Measurements from ENCODE around the gene CSMD2.

DNA sequence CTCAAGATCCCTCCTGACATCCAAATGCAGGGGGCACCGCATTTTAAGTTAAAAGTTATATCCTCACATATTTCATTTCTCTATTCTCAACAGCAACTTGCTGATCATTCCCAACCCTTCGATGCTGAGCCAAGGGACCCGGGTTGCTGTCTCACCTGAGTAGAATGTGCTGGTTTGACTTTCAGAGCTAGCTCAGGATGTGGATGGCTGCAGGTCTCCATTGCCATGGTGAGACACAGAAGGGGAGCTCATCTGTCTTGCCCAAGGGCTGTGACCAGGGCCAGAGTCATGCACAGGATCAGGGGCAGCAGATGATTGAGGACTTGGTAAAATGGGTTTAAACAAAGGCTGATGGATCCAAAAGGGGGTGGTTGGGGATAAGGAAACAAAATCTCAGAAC is 189.1 kb downstream of the CSMD2 start:
- TF ChIP-seq, protein P1, sequence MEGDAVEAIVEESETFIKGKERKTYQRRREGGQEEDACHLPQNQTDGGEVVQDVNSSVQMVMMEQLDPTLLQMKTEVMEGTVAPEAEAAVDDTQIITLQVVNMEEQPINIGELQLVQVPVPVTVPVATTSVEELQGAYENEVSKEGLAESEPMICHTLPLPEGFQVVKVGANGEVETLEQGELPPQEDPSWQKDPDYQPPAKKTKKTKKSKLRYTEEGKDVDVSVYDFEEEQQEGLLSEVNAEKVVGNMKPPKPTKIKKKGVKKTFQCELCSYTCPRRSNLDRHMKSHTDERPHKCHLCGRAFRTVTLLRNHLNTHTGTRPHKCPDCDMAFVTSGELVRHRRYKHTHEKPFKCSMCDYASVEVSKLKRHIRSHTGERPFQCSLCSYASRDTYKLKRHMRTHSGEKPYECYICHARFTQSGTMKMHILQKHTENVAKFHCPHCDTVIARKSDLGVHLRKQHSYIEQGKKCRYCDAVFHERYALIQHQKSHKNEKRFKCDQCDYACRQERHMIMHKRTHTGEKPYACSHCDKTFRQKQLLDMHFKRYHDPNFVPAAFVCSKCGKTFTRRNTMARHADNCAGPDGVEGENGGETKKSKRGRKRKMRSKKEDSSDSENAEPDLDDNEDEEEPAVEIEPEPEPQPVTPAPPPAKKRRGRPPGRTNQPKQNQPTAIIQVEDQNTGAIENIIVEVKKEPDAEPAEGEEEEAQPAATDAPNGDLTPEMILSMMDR (IDR thresholded peaks at IDR 0.05; ENCODE audit: insufficient read depth, low read length, poor library complexity, severe bottlenecking), result no peak
- no peak for TF ChIP-seq EZH2phosphoT487 (conservative IDR thresholded peaks at IDR 0.05; ENCODE audit: low read length)
